T-cell (primary cell): ENCODE data around the gene ACY1. TPM values are rescaled to one million over a fixed set of nuclear protein-coding genes. Genes with fewer than 3 reads are reported as not detected.

Experiments used
- ATAC-seq, 4 experiments: fragments of 200-7000 bp in 3 of 4; fragments of 150-1000 bp in 1 of 4; cut with Tn5 transposase; replicated peaks in 1 of 4; 1 replicate in 3 of 4; 2 replicates in 1 of 4; pipeline ENCODE4 v1.10.0; 2021; ENCODE audit warnings: moderate library complexity in 3 of 4, mild to moderate bottlenecking in 2 of 4, moderate number of reproducible peaks in 1 of 4
- CTCF ChIA-PET, 2 donors: fragments of 300-600 bp; sonication (Branson Sonifier 250); formaldehyde crosslinking; loops; one replicate each; lab custom pipeline; 2022; ENCODE audit warnings: antibody characterized with exemption in 2 of 2; lab: Charles Lee
- POLR2A ChIA-PET, 2 donors: fragments of 300-600 bp; sonication (Branson Sonifier 250); formaldehyde crosslinking; loops; one replicate each; lab custom pipeline; 2022; ENCODE audit warnings: antibody characterized with exemption in 2 of 2; lab: Charles Lee
- DNase-seq, 35 experiments: peaks; one replicate each; pipeline versions ENCODE4 v3.0.0 to v3.0.0-alpha.2; 2013 to 2023
- H3K27ac ChIP-seq: one replicate; pipeline ENCODE4 v1.5.1; 2013; ENCODE audit warnings: low read length
- H3K27me3 ChIP-seq, 2 experiments: replicated peaks in 1 of 2; 1 replicate in 1 of 2; 2 replicates in 1 of 2; pipeline versions ENCODE4 v1.6.1 to v1.7.0; 2013; ENCODE audit warnings: low read length in 1 of 2, mixed read lengths in 1 of 2; ENCODE audit not compliant: control insufficient read depth in 2 of 2, insufficient read depth in 2 of 2; ENCODE audit errors: extremely low read depth in 1 of 2
- H3K36me3 ChIP-seq, 2 donors: 1 replicate in 1 of 2; 2 replicates in 1 of 2; pipeline versions ENCODE4 v1.6.1 to v1.7.0; 2013; ENCODE audit warnings: low read length in 1 of 2; ENCODE audit not compliant: control insufficient read depth in 2 of 2, insufficient read depth in 1 of 2; ENCODE audit errors: extremely low read depth in 1 of 2
- H3K4me1 ChIP-seq, 2 experiments: 1 replicate in 1 of 2; 2 replicates in 1 of 2; pipeline versions ENCODE4 v1.6.1 to v1.7.0; 2013; ENCODE audit warnings: low read length in 2 of 2, mixed read lengths in 1 of 2; ENCODE audit not compliant: insufficient read depth in 2 of 2, control insufficient read depth in 1 of 2; ENCODE audit errors: extremely low read depth in 1 of 2
- H3K4me3 ChIP-seq, 2 donors: 1 replicate in 1 of 2; 2 replicates in 1 of 2; pipeline versions ENCODE4 v1.5.1 to v1.7.0; 2013; ENCODE audit warnings: mild to moderate bottlenecking in 2 of 2, low read length in 1 of 2, moderate library complexity in 1 of 2; ENCODE audit not compliant: control insufficient read depth in 1 of 2; ENCODE audit errors: extremely low read depth in 1 of 2
- H3K9me3 ChIP-seq: 2 replicates; pipeline ENCODE4 v1.7.0; 2013
- H3K27ac Mint-ChIP-seq, 2 donors: one replicate each; pipeline ENCODE4 v1.8.0; 2020 to 2021; ENCODE audit warnings: mild to moderate bottlenecking in 2 of 2, mixed read lengths in 2 of 2
- H3K27me3 Mint-ChIP-seq, 2 donors: one replicate each; pipeline ENCODE4 v1.8.0; 2021 to 2022; ENCODE audit warnings: mixed read lengths in 2 of 2
- H3K36me3 Mint-ChIP-seq: one replicate; pipeline ENCODE4 v1.8.0; 2021; ENCODE audit warnings: mixed read lengths
- H3K4me1 Mint-ChIP-seq, 3 donors: one replicate each; pipeline ENCODE4 v1.8.0; 2020 to 2022; ENCODE audit warnings: mixed read lengths in 3 of 3, mild to moderate bottlenecking in 1 of 3
- H3K4me3 Mint-ChIP-seq, 3 donors: one replicate each; pipeline ENCODE4 v1.8.0; 2020 to 2022; ENCODE audit warnings: mild to moderate bottlenecking in 3 of 3, mixed read lengths in 3 of 3, moderate library complexity in 3 of 3
- H3K9me3 Mint-ChIP-seq, 3 donors: one replicate each; pipeline ENCODE4 v1.8.0; 2020 to 2022; ENCODE audit warnings: mixed read lengths in 3 of 3
- WGBS: methylation state at CpG from one replicate; pipeline ENCODE4 v1.1.5; 2013; ENCODE audit warnings: missing lambda C conversion rate; ENCODE audit not compliant: insufficient coverage; 5-methylcytosine and 5-hydroxymethylcytosine counted together
- total RNA-seq, 35 experiments: library from RNA in 6 of 35; stranded (reverse) in 6 of 35; fragments of 120-200 nt in 1 of 35; gene quantifications; one replicate each; pipeline versions ENCODE4 v1.2.1 to v1.2.4 and lab custom pipeline; 2013 to 2026

ACY1 gene
- total RNA-seq, 5 donors from 2014 or later (not counting 1 experiment from before 2014, with no cell fraction given) = 6.2 to 19.0 (median 13.3) TPM

DNA sequence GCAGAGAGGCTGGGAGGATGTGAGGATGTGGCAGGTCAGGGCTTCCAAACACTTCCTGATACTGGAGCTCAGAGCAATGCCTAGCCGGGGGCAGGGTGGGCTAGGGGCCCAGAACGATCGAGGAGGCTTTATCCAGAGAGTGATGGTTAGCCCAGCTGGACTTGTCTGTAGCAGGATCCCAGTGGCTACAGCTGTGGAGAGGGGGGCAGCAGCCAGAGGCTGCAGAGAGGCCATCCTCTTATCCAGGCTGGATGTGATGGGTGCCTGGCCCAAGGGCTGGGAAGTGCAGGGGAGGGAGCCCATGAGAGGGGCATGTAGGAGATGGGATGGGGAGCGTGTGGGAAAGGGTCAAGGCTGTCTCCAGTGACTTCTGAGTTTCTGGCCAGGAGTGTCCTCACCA, 36.5 kb upstream of the ACY1 start:
- H3K36me3 ChIP-seq = no peaks in the 10 kb centered on the region
- Mint-ChIP-seq H3K36me3 (peaks cover 5% of the 10 kb centered on the region), H3K27ac (no peak overlapping the region), H3K4me3 (no peak overlapping the region), H3K4me1 (peaks cover 12 to 17% (median 13%) of the 10 kb centered on the region in 3 donors), H3K9me3 (no peaks in the 10 kb centered on the region), H3K27me3 (no peaks in the 10 kb centered on the region)
- no peaks in the 10 kb centered on the region for H3K27me3 ChIP-seq
- 80% methylated on average over 1 of the region's 4 CpGs for WGBS
- no peak overlapping the region for H3K4me3 ChIP-seq
- DNase-seq (no peak), ATAC-seq (no peak)
- ChIA-PET POLR2A (no interaction called here), CTCF (interaction anchor here in 1 of 2 donors (0.9 kb wide), 1 partner anchor 10 kb away, joined by 3 read pairs; no protein-coding TSS in a partner anchor)
- peaks cover 0 to 16% of the 10 kb centered on the region in 2 experiments for H3K4me1 ChIP-seq
- H3K9me3 ChIP-seq = no peaks in the 10 kb centered on the region
- no peak overlapping the region for H3K27ac ChIP-seq

DNA sequence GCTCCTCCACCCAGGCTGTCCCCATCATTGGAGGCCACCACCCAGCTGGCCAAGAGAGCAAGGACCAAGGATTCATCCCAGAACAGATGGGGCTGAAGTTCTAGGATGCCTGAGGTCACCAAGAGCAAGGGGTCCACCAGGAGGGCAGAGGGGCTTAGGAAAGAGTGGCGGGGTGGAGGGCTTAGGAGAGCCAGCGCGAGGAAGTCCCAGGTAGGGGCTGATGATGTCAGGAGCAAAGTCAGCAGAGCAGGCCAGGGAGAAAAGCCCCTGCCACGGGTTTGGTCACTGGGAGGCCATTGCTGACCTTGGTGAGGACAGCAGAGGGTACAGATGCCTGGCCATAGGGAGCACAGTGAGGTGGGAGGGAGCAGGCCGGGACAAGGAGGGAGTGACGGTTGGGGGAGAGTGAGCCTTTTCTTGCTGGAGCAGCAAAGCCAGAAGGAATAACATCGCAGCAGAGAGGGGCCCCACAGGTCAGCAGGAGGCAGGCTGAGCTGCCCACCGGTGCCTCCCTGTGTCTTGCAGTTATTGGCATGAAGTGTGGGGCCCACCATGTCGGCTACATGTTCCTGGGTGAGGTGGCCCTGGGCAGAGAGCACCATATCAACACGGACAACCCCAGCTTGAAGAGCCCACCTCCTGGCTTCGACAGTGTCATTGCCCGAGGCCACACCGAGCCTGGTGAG, 36.0 kb upstream of the ACY1 start:
- Mint-ChIP-seq H3K9me3 (no peaks in the 10 kb centered on the region), H3K4me1 (peaks cover 8 to 13% (median 9%) of the 10 kb centered on the region in 3 donors), H3K27ac (no peak overlapping the region), H3K27me3 (peaks cover 2 to 3% of the 10 kb centered on the region in 2 donors), H3K4me3 (no peak overlapping the region), H3K36me3 (peaks cover 5% of the 10 kb centered on the region)
- Histone ChIP-seq H3K27me3 (no peaks in the 10 kb centered on the region), H3K9me3 (no peaks in the 10 kb centered on the region), H3K27ac (no peak overlapping the region), H3K4me1 (peaks cover 0 to 13% of the 10 kb centered on the region in 2 experiments), H3K4me3 (no peak overlapping the region), H3K36me3 (no peaks in the 10 kb centered on the region)
- 88% methylated on average over 9 of the region's 13 CpGs for WGBS
- DNase-seq = no peak
- ChIA-PET POLR2A (no interaction called here), CTCF (no interaction called here)
- ATAC-seq = no peak

DNA sequence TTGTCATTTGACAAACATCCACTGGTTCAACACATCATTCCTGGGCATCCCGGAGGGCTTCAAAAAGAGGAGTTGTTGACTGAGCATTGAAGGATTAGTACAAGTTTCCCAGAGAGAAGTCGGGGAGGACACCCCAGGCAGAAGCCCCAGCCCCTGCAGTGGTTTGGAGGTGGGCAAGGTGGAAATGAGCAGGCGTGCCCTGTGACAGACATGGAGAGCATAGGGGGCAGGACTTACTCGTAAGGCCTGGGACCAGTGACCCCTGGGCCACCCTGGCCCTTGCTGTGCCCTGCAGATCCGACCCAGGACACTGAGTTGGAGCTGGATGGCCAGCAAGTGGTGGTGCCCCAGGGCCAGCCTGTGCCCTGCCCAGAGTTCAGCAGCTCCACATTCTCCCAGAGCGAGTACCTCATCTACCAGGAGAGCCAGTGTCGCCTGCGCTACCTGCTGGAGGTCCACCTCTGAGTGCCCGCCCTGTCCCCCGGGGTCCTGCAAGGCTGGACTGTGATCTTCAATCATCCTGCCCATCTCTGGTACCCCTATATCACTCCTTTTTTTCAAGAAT, 35.2 kb upstream of the ACY1 start:
- peaks cover 4 to 6% of the 10 kb centered on the region in 2 donors for H3K27me3 Mint-ChIP-seq
- no peak overlapping the region for H3K27ac Mint-ChIP-seq

DNA sequence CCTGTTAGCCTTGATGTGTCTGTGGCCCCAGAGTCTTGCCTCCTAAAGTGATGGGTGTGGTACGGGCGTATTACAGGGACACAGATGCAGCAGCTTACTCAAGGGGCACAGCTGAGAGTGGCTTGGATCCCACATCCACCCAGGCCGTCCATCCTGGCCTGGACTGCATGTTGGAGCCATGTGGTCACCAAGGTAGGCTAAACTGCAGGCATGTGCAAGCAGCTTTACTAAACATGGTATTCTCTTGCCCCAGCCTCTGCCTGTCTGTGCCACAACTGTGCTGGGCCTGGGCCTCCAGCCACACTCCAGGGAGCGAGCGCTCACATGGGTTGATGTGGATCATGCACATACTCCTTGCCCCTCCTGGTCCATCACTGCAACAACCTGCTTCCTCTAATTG, 34.2 kb upstream of the ACY1 start:
- Mint-ChIP-seq H3K4me3 (no peak overlapping the region), H3K9me3 (no peaks in the 10 kb centered on the region), H3K36me3 (peaks cover 5% of the 10 kb centered on the region), H3K27ac (no peak overlapping the region), H3K4me1 (peaks cover 0 to 1% (median 0%) of the 10 kb centered on the region in 3 donors), H3K27me3 (peaks cover 12 to 17% of the 10 kb centered on the region in 2 donors)
- Histone ChIP-seq H3K36me3 (no peaks in the 10 kb centered on the region), H3K27ac (no peak overlapping the region), H3K4me1 (no peaks in the 10 kb centered on the region), H3K27me3 (peaks cover 0 to 4% of the 10 kb centered on the region in 2 experiments), H3K9me3 (no peaks in the 10 kb centered on the region), H3K4me3 (no peak overlapping the region)
- ATAC-seq (no peak), DNase-seq (no peak)
- POLR2A ChIA-PET = no interaction called here
- WGBS = 97% methylated on average over 5 of the region's 5 CpGs
- CTCF ChIA-PET = no interaction called here

More for the DNA sequence above, 35.2 kb upstream of the ACY1 start:
- WGBS = 89% methylated on average over 9 of the region's 10 CpGs
- no peak for ATAC-seq
- peaks cover under 1 to 6% (median 2%) of the 10 kb centered on the region in 3 donors for H3K4me1 Mint-ChIP-seq
- Histone ChIP-seq H3K4me1 (peaks cover 0 to 6% of the 10 kb centered on the region in 2 experiments), H3K36me3 (no peaks in the 10 kb centered on the region), H3K27ac (no peak overlapping the region), H3K4me3 (no peak overlapping the region), H3K9me3 (no peaks in the 10 kb centered on the region), H3K27me3 (no peaks in the 10 kb centered on the region)
- H3K36me3 Mint-ChIP-seq = peaks cover 5% of the 10 kb centered on the region
- DNase-seq = no peak
- CTCF ChIA-PET = no interaction called here
- H3K4me3 Mint-ChIP-seq = no peak overlapping the region
- no peaks in the 10 kb centered on the region for H3K9me3 Mint-ChIP-seq
- POLR2A ChIA-PET = no interaction called here

DNA sequence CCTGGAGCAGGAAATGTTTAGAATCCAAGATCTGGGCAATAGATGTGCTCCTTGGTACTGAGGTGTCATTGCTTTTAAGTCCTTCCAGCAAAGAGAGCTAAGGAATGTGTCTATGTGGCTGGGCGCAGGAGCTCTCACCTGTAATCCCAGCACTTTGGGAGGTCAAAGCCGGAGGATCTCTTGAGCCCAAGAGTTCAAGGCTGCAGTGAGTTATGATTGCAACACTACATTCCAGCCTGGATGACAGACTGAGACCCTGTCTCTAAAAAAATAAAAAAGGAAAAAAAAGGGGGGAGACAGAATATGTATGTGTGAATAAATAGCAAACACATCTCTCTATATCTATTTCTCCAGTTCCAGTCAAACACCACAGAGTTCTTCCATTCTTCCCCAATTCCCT, 32.4 kb upstream of the ACY1 start:
- Mint-ChIP-seq H3K9me3 (no peaks in the 10 kb centered on the region), H3K36me3 (peaks cover 5% of the 10 kb centered on the region), H3K4me3 (no peak overlapping the region), H3K27ac (no peak overlapping the region), H3K4me1 (peaks cover 0 to 2% (median 0%) of the 10 kb centered on the region in 3 donors), H3K27me3 (peaks cover 20 to 23% of the 10 kb centered on the region in 2 donors)
- Histone ChIP-seq H3K36me3 (no peaks in the 10 kb centered on the region), H3K9me3 (no peaks in the 10 kb centered on the region), H3K4me1 (peaks cover 0 to 6% of the 10 kb centered on the region in 2 experiments), H3K4me3 (no peak overlapping the region), H3K27me3 (peaks cover 3 to 17% of the 10 kb centered on the region in 2 experiments), H3K27ac (no peak overlapping the region)
- ChIA-PET CTCF (no interaction called here), POLR2A (interaction anchor here in 1 of 2 donors (0.5 kb wide), 1 partner anchor 200 kb away, joined by 3 read pairs; no protein-coding TSS in a partner anchor)
- no peak for ATAC-seq
- no peak for DNase-seq
- WGBS = 100% methylated on average over 1 of the region's 2 CpGs

DNA sequence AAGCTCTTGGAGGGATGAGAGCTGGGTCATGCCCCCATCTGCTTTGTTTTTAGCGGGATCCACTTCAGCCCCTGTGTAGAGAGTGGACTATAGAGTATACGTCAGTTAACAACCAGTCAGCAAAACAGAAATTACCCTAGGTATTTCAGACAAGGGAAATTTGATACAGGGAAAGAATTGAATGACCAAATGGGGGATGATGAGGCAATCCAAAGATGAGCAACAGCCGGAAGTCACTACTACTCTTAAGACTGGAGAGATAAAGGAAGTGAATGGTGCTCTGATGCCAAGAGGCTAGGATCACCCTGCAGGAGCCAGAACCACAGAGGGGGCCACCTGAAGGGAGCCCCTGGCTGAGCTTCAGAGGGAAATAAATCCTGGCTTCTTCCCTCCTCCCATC, 29.9 kb upstream of the ACY1 start:
- WGBS = 100% methylated on average over 1 of the region's 3 CpGs
- Histone ChIP-seq H3K4me3 (no peak overlapping the region), H3K27me3 (peaks cover 3 to 37% of the 10 kb centered on the region in 2 experiments), H3K9me3 (no peaks in the 10 kb centered on the region), H3K27ac (no peak overlapping the region), H3K4me1 (peaks cover 2 to 17% of the 10 kb centered on the region in 2 experiments), H3K36me3 (no peaks in the 10 kb centered on the region)
- Mint-ChIP-seq H3K4me3 (peak overlapping the region in 1 of 3 donors; percentile 22), H3K27ac (peak overlapping the region in 1 of 2 donors; percentile 25), H3K36me3 (peaks cover 8% of the 10 kb centered on the region), H3K9me3 (no peaks in the 10 kb centered on the region), H3K27me3 (peaks cover 20 to 35% of the 10 kb centered on the region in 2 donors), H3K4me1 (peaks cover 5 to 7% (median 6%) of the 10 kb centered on the region in 3 donors)
- ChIA-PET CTCF (no interaction called here), POLR2A (no interaction called here)
- ATAC-seq (no peak), DNase-seq (no peak)
